Measurements from ENCODE around the gene APBB2.

The APBB2 gene

GRCh38 chr4:41214136-41214824, at the start of gene APBB2:
Gene APBB2, minus strand, starts transcription at chr4:41214542. Its CDS starts 181,288 bp downstream, at chr4:41033254.
- DNase-seq (ENCODE audit: low spot score), result peak; percentile 35
- Mint-ChIP-seq H3K27ac (no peak within 1 kb of the TSS), H3K4me3 (peak within 1 kb of the TSS; percentile 83), H3K36me3 (ENCODE audit: low read depth) (no peaks in the 10 kb centered on the region), H3K9me3 (no peaks in the 10 kb centered on the region), H3K4me1 (ENCODE audit: low read depth) (peaks cover 23% of the 10 kb centered on the region), H3K27me3 (ENCODE audit: low read depth) (peaks cover 67% of the 10 kb centered on the region)

- Mint-ChIP-seq H3K4me3 (no peak overlapping the region), H3K27me3 (ENCODE audit: low read depth) (peaks cover 23% of the 10 kb centered on the region), H3K27ac (no peak overlapping the region), H3K9me3 (no peaks in the 10 kb centered on the region), H3K4me1 (ENCODE audit: low read depth) (no peaks in the 10 kb centered on the region), H3K36me3 (ENCODE audit: low read depth) (no peaks in the 10 kb centered on the region)
- no peak for DNase-seq (ENCODE audit: low spot score)
These were observed 47.9 kb upstream of the APBB2 start for GRCh38 chr4:41262198-41262597.

- no peaks in the 10 kb centered on the region for H3K9me3 Mint-ChIP-seq
- DNase-seq (ENCODE audit: low spot score), result no peak
- H3K4me3 Mint-ChIP-seq, result no peak overlapping the region
- no peak overlapping the region for H3K27ac Mint-ChIP-seq
- H3K36me3 Mint-ChIP-seq (ENCODE audit: low read depth), result no peaks in the 10 kb centered on the region
- no peaks in the 10 kb centered on the region for H3K4me1 Mint-ChIP-seq (ENCODE audit: low read depth)
- H3K27me3 Mint-ChIP-seq (ENCODE audit: low read depth), result peaks cover 38% of the 10 kb centered on the region
These were observed 45.9 kb upstream of the APBB2 start for GRCh38 chr4:41260116-41260733.

- Mint-ChIP-seq H3K27ac (no peak overlapping the region), H3K27me3 (ENCODE audit: low read depth) (peaks cover 45% of the 10 kb centered on the region), H3K4me3 (no peak overlapping the region), H3K4me1 (ENCODE audit: low read depth) (no peaks in the 10 kb centered on the region), H3K9me3 (no peaks in the 10 kb centered on the region), H3K36me3 (ENCODE audit: low read depth) (no peaks in the 10 kb centered on the region)
- DNase-seq (ENCODE audit: low spot score), result no peak
These were observed 44.4 kb upstream of the APBB2 start for GRCh38 chr4:41258783-41259182.

- Mint-ChIP-seq H3K36me3 (ENCODE audit: low read depth) (no peaks in the 10 kb centered on the region), H3K4me3 (peak overlapping the region; percentile 69), H3K27ac (no peak overlapping the region), H3K4me1 (ENCODE audit: low read depth) (no peaks in the 10 kb centered on the region), H3K27me3 (ENCODE audit: low read depth) (peaks cover 47% of the 10 kb centered on the region), H3K9me3 (no peaks in the 10 kb centered on the region)
- DNase-seq (ENCODE audit: low spot score), result no peak
These were observed 43.6 kb upstream of the APBB2 start for GRCh38 chr4:41257906-41258305.

- no peaks in the 10 kb centered on the region for H3K36me3 Mint-ChIP-seq (ENCODE audit: low read depth)
- H3K27ac Mint-ChIP-seq, result no peak overlapping the region
- peaks cover 47% of the 10 kb centered on the region for H3K27me3 Mint-ChIP-seq (ENCODE audit: low read depth)
- H3K4me1 Mint-ChIP-seq (ENCODE audit: low read depth), result no peaks in the 10 kb centered on the region
- no peaks in the 10 kb centered on the region for H3K9me3 Mint-ChIP-seq
- H3K4me3 Mint-ChIP-seq, result peak overlapping the region; percentile 69
- peak; percentile 27 for DNase-seq (ENCODE audit: low spot score)
These were observed 43.0 kb upstream of the APBB2 start for GRCh38 chr4:41257257-41257901.

- no peak within 1 kb of the TSS for H3K27ac Mint-ChIP-seq
- H3K9me3 Mint-ChIP-seq, result no peaks in the 10 kb centered on the region
- no peaks in the 10 kb centered on the region for H3K4me1 Mint-ChIP-seq (ENCODE audit: low read depth)
- H3K36me3 Mint-ChIP-seq (ENCODE audit: low read depth), result no peaks in the 10 kb centered on the region
- DNase-seq (ENCODE audit: low spot score), result no peak
- peaks cover 47% of the 10 kb centered on the region for H3K27me3 Mint-ChIP-seq (ENCODE audit: low read depth)
- H3K4me3 Mint-ChIP-seq, result peak within 1 kb of the TSS; percentile 69
These were observed 42.5 kb upstream of the APBB2 start, which contains the start of gene UCHL1 for GRCh38 chr4:41256740-41257256. Gene UCHL1, plus strand, starts transcription at chr4:41256928. Its CDS starts 49 bp downstream, at chr4:41256977.

GRCh38 chr4:41256131-41256739, 41.9 kb upstream of the APBB2 start:
- H3K27me3 Mint-ChIP-seq (ENCODE audit: low read depth), result peaks cover 46% of the 10 kb centered on the region
- no peak overlapping the region for H3K4me3 Mint-ChIP-seq
- no peaks in the 10 kb centered on the region for H3K9me3 Mint-ChIP-seq
- no peak for DNase-seq (ENCODE audit: low spot score)
- no peaks in the 10 kb centered on the region for H3K4me1 Mint-ChIP-seq (ENCODE audit: low read depth)
- H3K36me3 Mint-ChIP-seq (ENCODE audit: low read depth), result no peaks in the 10 kb centered on the region
- no peak overlapping the region for H3K27ac Mint-ChIP-seq

GRCh38 chr4:41245983-41246382, 31.6 kb upstream of the APBB2 start:
- no peak for DNase-seq (ENCODE audit: low spot score)
- no peaks in the 10 kb centered on the region for H3K9me3 Mint-ChIP-seq
- H3K4me3 Mint-ChIP-seq, result no peak overlapping the region
- no peaks in the 10 kb centered on the region for H3K4me1 Mint-ChIP-seq (ENCODE audit: low read depth)
- H3K27me3 Mint-ChIP-seq (ENCODE audit: low read depth), result peaks cover 3% of the 10 kb centered on the region
- H3K36me3 Mint-ChIP-seq (ENCODE audit: low read depth), result no peaks in the 10 kb centered on the region
- no peak overlapping the region for H3K27ac Mint-ChIP-seq

GRCh38 chr4:41241919-41242318, 27.6 kb upstream of the APBB2 start:
- H3K4me3 Mint-ChIP-seq, result no peak overlapping the region
- H3K27me3 Mint-ChIP-seq (ENCODE audit: low read depth), result peaks cover under 1% of the 10 kb centered on the region
- DNase-seq (ENCODE audit: low spot score), result no peak
- H3K9me3 Mint-ChIP-seq, result no peaks in the 10 kb centered on the region
- H3K27ac Mint-ChIP-seq, result no peak overlapping the region
- no peaks in the 10 kb centered on the region for H3K36me3 Mint-ChIP-seq (ENCODE audit: low read depth)
- no peaks in the 10 kb centered on the region for H3K4me1 Mint-ChIP-seq (ENCODE audit: low read depth)

- DNase-seq (ENCODE audit: low spot score), result no peak
- H3K36me3 Mint-ChIP-seq (ENCODE audit: low read depth), result no peaks in the 10 kb centered on the region
- H3K27me3 Mint-ChIP-seq (ENCODE audit: low read depth), result peaks cover 3% of the 10 kb centered on the region
- H3K9me3 Mint-ChIP-seq, result no peaks in the 10 kb centered on the region
- H3K4me1 Mint-ChIP-seq (ENCODE audit: low read depth), result no peaks in the 10 kb centered on the region
- H3K27ac Mint-ChIP-seq, result no peak overlapping the region
- no peak overlapping the region for H3K4me3 Mint-ChIP-seq
These were observed 22.2 kb upstream of the APBB2 start for GRCh38 chr4:41236508-41236907.

- H3K4me3 Mint-ChIP-seq, result no peak overlapping the region
- DNase-seq (ENCODE audit: low spot score), result no peak
- no peak overlapping the region for H3K27ac Mint-ChIP-seq
- H3K9me3 Mint-ChIP-seq, result no peaks in the 10 kb centered on the region
- H3K4me1 Mint-ChIP-seq (ENCODE audit: low read depth), result no peaks in the 10 kb centered on the region
- H3K36me3 Mint-ChIP-seq (ENCODE audit: low read depth), result no peaks in the 10 kb centered on the region
- H3K27me3 Mint-ChIP-seq (ENCODE audit: low read depth), result peaks cover 3% of the 10 kb centered on the region
These were observed 21.7 kb upstream of the APBB2 start for GRCh38 chr4:41236032-41236431.

GRCh38 chr4:41232856-41233255, 18.5 kb upstream of the APBB2 start:
- no peak for DNase-seq (ENCODE audit: low spot score)
- Mint-ChIP-seq H3K9me3 (no peaks in the 10 kb centered on the region), H3K27ac (no peak overlapping the region), H3K4me3 (no peak overlapping the region), H3K4me1 (ENCODE audit: low read depth) (no peaks in the 10 kb centered on the region), H3K36me3 (ENCODE audit: low read depth) (no peaks in the 10 kb centered on the region), H3K27me3 (ENCODE audit: low read depth) (peaks cover 3% of the 10 kb centered on the region)

GRCh38 chr4:41232406-41232805, 18.1 kb upstream of the APBB2 start:
- no peak overlapping the region for H3K4me3 Mint-ChIP-seq
- H3K27ac Mint-ChIP-seq, result no peak overlapping the region
- no peaks in the 10 kb centered on the region for H3K9me3 Mint-ChIP-seq
- DNase-seq (ENCODE audit: low spot score), result no peak
- H3K27me3 Mint-ChIP-seq (ENCODE audit: low read depth), result peaks cover 3% of the 10 kb centered on the region
- no peaks in the 10 kb centered on the region for H3K36me3 Mint-ChIP-seq (ENCODE audit: low read depth)
- H3K4me1 Mint-ChIP-seq (ENCODE audit: low read depth), result no peaks in the 10 kb centered on the region
